Liver (tissue), 3 donors: ENCODE data around the gene CXCR3.

Experiments
- CTCF ChIP-seq: fragments of 150-350 bp; IDR thresholded peaks from 2 replicates; pipeline ENCODE4 v1.5.1; 2017; ENCODE audit warnings: improper control_type of control experiment, low read depth, low read length; ENCODE audit not compliant: missing input control
- MAX ChIP-seq: IDR thresholded peaks from 2 replicates; pipeline ENCODE4 v1.6.1; 2016; ENCODE audit warnings: antibody characterized with exemption
- RXRA ChIP-seq, 2 donors: IDR thresholded peaks; 2 replicates each; pipeline ENCODE4 v1.6.1; 2017 to 2018; ENCODE audit warnings: antibody characterized with exemption in 2 of 2, mild to moderate bottlenecking in 1 of 2
- donor health status: healthy.
- donor health status: healthy.

GRCh38 chrX:71604796-71605568 is 13.3 kb downstream of the CXCR3 start:
- no peak for TF ChIP-seq CTCF
- TF ChIP-seq MAX: no peak
- no peak for TF ChIP-seq RXRA (IDR thresholded peaks at IDR 0.05)
